Right lobe of liver (tissue), 6 donors: ENCODE results near the gene MCM6. TPM values are rescaled to one million over a fixed set of nuclear protein-coding genes. Genes with fewer than 3 reads are reported as not detected.

Experiments
- ATAC-seq, 4 donors: fragments of 200-7000 bp; cut with Tn5 transposase; one replicate each; pipeline ENCODE4 v1.9.1; 2020; ENCODE audit warnings: mild to moderate bottlenecking in 4 of 4, moderate library complexity in 4 of 4
- DNase-seq, 3 donors: peaks; one replicate each; pipeline ENCODE4 v3.0.0-alpha.2; 2020
- H3K27ac ChIP-seq, 3 donors: fragments of 200-600 bp; one replicate each; pipeline ENCODE4 v1.8.0; 2022
- H3K27me3 ChIP-seq, 2 donors: fragments of 200-600 bp; one replicate each; pipeline ENCODE4 v1.8.0; 2022
- H3K36me3 ChIP-seq, 4 donors: fragments of 200-600 bp; sonication (generic) in 1 of 4; one replicate each; pipeline versions ENCODE4 v1.5.1 to v1.8.0; 2017 to 2022; ENCODE audit warnings: control low read depth in 1 of 4
- H3K4me1 ChIP-seq, 4 donors: fragments of 200-600 bp; sonication (generic) in 1 of 4; one replicate each; pipeline versions ENCODE4 v1.5.1 to v1.8.0; 2017 to 2022; ENCODE audit warnings: control low read depth in 1 of 4
- H3K4me3 ChIP-seq, 3 donors: fragments of 200-600 bp; one replicate each; pipeline ENCODE4 v1.8.0; 2022
- H3K9me3 ChIP-seq, 4 donors: fragments of 200-600 bp; sonication (generic) in 1 of 4; one replicate each; pipeline versions ENCODE4 v1.5.1 to v1.8.0; 2017 to 2022; ENCODE audit warnings: control low read depth in 1 of 4
- POLR2A ChIP-seq: fragments of 450-650 bp; IDR thresholded peaks from one replicate; pipeline ENCODE4 v1.6.1; 2017; ENCODE audit warnings: antibody characterized with exemption, mild to moderate bottlenecking
- WGBS: methylation state at CpG from one replicate; pipeline ENCODE4 v1.1.6; 2018; ENCODE audit warnings: low coverage, low lambda C conversion rate; ENCODE audit not compliant: insufficient coverage; ENCODE audit errors: missing lambda C conversion rate; 5-methylcytosine and 5-hydroxymethylcytosine counted together
- intact Hi-C, 2 donors: fragments of 100-400 bp; cut with DNase I; formaldehyde crosslinking; loops; one replicate each; pipeline versions ENCODE4 v1.11.2 to v1.14.1; 2022
- small RNA-seq, 2 experiments: library from RNA; depleted of rRNA; stranded (forward); fragments of <200 nt; gene quantifications; one replicate each; pipeline ENCODE3, GENCODE V24; 2016
- total RNA-seq, 6 experiments: library from RNA; depleted of rRNA in 2 of 6; stranded (reverse); fragments of >200 nt in 2 of 6; fragmentation: NEBNext Ultra II Directional in 3 of 6; extraction: Animal tissue kit (Norgen Biotek cat#: 25700) in 3 of 6; gene quantifications; one replicate each; pipeline versions ENCODE4 v1.1.0 to v1.2.4, GENCODE V29; 2016 to 2023
- TF ChIP-seq, protein P1 (sequence below), 4 donors: fragments of 200-600 bp in 3 of 4; fragments of 450-650 bp in 1 of 4; IDR thresholded peaks; one replicate each; pipeline versions ENCODE4 v1.5.1 to v1.8.0; 2016 to 2022; ENCODE audit warnings: antibody characterized with exemption in 4 of 4, mild to moderate bottlenecking in 2 of 4
- donor health status: DM: no; HTN: yes; CAD: no.
- donor health status: DM: no; HTN: no; CAD: no.
- donor health status: DM: no; HTN: no; CAD: no.
- donor health status: DM: no; HTN: yes; CAD: no.
- donor health status: DM: no; HTN: yes; CAD: no.

The MCM6 gene
- total RNA-seq, 6 experiments from 2014 or later: 1.5 to 13.2 (median 4.7) TPM

GRCh38 chr2:135791418-135792190 is 84.6 kb downstream of the MCM6 start:
- intact Hi-C loops: no loop called here
- TF ChIP-seq POLR2A: no peak
- TF ChIP-seq, protein P1, sequence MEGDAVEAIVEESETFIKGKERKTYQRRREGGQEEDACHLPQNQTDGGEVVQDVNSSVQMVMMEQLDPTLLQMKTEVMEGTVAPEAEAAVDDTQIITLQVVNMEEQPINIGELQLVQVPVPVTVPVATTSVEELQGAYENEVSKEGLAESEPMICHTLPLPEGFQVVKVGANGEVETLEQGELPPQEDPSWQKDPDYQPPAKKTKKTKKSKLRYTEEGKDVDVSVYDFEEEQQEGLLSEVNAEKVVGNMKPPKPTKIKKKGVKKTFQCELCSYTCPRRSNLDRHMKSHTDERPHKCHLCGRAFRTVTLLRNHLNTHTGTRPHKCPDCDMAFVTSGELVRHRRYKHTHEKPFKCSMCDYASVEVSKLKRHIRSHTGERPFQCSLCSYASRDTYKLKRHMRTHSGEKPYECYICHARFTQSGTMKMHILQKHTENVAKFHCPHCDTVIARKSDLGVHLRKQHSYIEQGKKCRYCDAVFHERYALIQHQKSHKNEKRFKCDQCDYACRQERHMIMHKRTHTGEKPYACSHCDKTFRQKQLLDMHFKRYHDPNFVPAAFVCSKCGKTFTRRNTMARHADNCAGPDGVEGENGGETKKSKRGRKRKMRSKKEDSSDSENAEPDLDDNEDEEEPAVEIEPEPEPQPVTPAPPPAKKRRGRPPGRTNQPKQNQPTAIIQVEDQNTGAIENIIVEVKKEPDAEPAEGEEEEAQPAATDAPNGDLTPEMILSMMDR (IDR thresholded peaks at IDR 0.05): no peak
- Histone ChIP-seq H3K27me3 (no peaks in the 10 kb centered on the region), H3K36me3 (no peaks in the 10 kb centered on the region), H3K9me3 (no peaks in the 10 kb centered on the region), H3K4me1 (no peaks in the 10 kb centered on the region), H3K4me3 (no peak overlapping the region), H3K27ac (no peak overlapping the region)
- DNase-seq: no peak
- 88% methylated on average over 1 of the region's 2 CpGs for WGBS
- ATAC-seq: no peak

DNA sequence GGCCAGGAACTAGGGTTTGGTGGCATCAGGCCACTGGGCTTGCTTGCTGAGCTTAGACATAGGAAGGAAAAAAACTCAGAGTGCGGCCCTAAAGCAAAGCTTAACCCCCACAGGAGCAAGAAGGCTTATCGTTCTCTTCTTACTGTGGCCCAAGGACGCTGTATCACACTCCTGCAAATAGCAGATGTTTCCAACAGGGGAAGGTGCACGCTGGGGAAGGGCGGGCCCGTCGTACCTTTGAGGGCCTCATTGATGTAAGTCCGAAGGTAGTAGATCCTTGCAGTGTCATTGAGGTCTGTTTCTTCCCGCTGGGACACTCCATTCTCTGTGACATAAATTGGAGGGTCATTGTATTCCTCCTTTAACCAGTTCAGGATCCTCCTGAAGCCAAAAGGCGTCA is 85.8 kb downstream of the MCM6 start:
- Histone ChIP-seq H3K4me1 (no peaks in the 10 kb centered on the region), H3K27ac (no peak overlapping the region), H3K9me3 (no peaks in the 10 kb centered on the region), H3K36me3 (no peaks in the 10 kb centered on the region), H3K27me3 (no peaks in the 10 kb centered on the region), H3K4me3 (no peak overlapping the region)
- DNase-seq (no peak), ATAC-seq (no peak)
- intact Hi-C loops: no loop called here
- no peak for TF ChIP-seq POLR2A
- WGBS: 91% methylated on average over 7 of the region's 10 CpGs

Small RNA genes within 50 kb of the gene (small RNA-seq; reads per million reads assigned to genes)
- gene RF00019: 0 reads per million in 2 experiments

Other genes starting within 250 kb of the MCM6 start
- 10 to 100 TPM; 49.4 to 78.2 (median 62.5) TPM for gene UBXN4, start 134.6 kb downstream of the MCM6 start, total RNA-seq
- gene LCT, start 39.3 kb downstream of the MCM6 start, total RNA-seq: under 1 TPM in 1 of 6 experiments, not detected in 5; 0.12 TPM
- gene DARS1, start 109.2 kb upstream of the MCM6 start, total RNA-seq: 10 to 100 TPM; 19.9 to 49.1 (median 34.8) TPM
- gene CXCR4, start 241.7 kb upstream of the MCM6 start, total RNA-seq: 10 to 100 TPM in 2 of 6 experiments, 1 to 10 TPM in 4; 1.8 to 12.6 (median 6.9) TPM